Progenitor cell of endocrine pancreas (in vitro differentiated cells): ENCODE results near the gene ZBTB21. TPM values are rescaled to one million over a fixed set of nuclear protein-coding genes. Genes with fewer than 3 reads are reported as not detected.

Source experiments
- DNase-seq: peaks from one replicate; pipeline ENCODE4 v3.0.0; 2021; ENCODE audit warnings: low spot score; ENCODE audit not compliant: unreplicated experiment
- H3K27ac Mint-ChIP-seq: 2 replicates; pipeline ENCODE4 v1.8.0; 2021; ENCODE audit warnings: mild to moderate bottlenecking, moderate library complexity, mixed read lengths
- H3K27me3 Mint-ChIP-seq: 2 replicates; pipeline ENCODE4 v1.8.0; 2021; ENCODE audit warnings: mixed read lengths
- H3K36me3 Mint-ChIP-seq: 2 replicates; pipeline ENCODE4 v1.8.0; 2022; ENCODE audit warnings: mixed read lengths; ENCODE audit not compliant: insufficient read depth
- H3K4me1 Mint-ChIP-seq: 2 replicates; pipeline ENCODE4 v1.8.0; 2021; ENCODE audit warnings: low read depth, mixed read lengths
- H3K4me3 Mint-ChIP-seq: 2 replicates; pipeline ENCODE4 v1.8.0; 2021; ENCODE audit warnings: low read depth, mild to moderate bottlenecking, moderate library complexity, mixed read lengths
- H3K9me3 Mint-ChIP-seq: 2 replicates; pipeline ENCODE4 v1.8.0; 2021; ENCODE audit warnings: low read depth, mixed read lengths
- total RNA-seq: library from RNA; stranded (reverse); gene quantifications from 2 replicates; pipeline ENCODE4 v1.2.1, GENCODE V29; 2021
- TF ChIP-seq, protein P1 (sequence below): fragments of 200-600 bp; sonication (generic); IDR thresholded peaks from one replicate; pipeline ENCODE4 v1.5.0; 2021; ENCODE audit warnings: antibody characterized with exemption, mild to moderate bottlenecking; ENCODE audit not compliant: unreplicated experiment

Gene ZBTB21
- total RNA-seq, 1 donor from 2014 or later: 15.7 TPM

DNA sequence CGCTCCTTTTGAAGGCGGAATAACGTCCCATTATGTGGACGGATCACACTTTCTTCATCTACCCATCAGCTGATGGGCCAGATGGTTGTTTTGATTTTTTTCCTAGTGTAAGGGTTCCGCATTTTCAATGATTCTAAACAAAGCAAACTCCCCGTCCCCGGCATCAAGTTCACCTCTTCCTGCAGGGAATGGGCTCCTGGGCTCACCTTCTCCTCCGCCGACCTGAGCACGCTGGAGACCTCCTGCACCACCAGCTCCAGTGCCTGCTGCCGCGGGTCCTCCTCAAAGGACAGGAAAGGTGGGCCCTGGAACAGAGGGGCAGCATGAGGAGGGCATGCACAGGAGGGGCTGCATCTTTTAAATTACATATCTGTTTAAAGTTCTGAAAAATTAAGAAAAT lies 68.2 kb downstream of the ZBTB21 start:
- H3K36me3 Mint-ChIP-seq: peaks cover 15% of the 10 kb centered on the region
- H3K9me3 Mint-ChIP-seq: peaks cover 6% of the 10 kb centered on the region
- no peak overlapping the region for H3K4me3 Mint-ChIP-seq
- H3K27me3 Mint-ChIP-seq: no peaks in the 10 kb centered on the region
- H3K27ac Mint-ChIP-seq: no peak overlapping the region
- no peaks in the 10 kb centered on the region for H3K4me1 Mint-ChIP-seq
- no peak for DNase-seq
- TF ChIP-seq, protein P1, sequence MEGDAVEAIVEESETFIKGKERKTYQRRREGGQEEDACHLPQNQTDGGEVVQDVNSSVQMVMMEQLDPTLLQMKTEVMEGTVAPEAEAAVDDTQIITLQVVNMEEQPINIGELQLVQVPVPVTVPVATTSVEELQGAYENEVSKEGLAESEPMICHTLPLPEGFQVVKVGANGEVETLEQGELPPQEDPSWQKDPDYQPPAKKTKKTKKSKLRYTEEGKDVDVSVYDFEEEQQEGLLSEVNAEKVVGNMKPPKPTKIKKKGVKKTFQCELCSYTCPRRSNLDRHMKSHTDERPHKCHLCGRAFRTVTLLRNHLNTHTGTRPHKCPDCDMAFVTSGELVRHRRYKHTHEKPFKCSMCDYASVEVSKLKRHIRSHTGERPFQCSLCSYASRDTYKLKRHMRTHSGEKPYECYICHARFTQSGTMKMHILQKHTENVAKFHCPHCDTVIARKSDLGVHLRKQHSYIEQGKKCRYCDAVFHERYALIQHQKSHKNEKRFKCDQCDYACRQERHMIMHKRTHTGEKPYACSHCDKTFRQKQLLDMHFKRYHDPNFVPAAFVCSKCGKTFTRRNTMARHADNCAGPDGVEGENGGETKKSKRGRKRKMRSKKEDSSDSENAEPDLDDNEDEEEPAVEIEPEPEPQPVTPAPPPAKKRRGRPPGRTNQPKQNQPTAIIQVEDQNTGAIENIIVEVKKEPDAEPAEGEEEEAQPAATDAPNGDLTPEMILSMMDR: no peak

- H3K27ac Mint-ChIP-seq: no peak overlapping the region
- H3K4me1 Mint-ChIP-seq: peaks cover under 1% of the 10 kb centered on the region
- H3K9me3 Mint-ChIP-seq: peaks cover 6% of the 10 kb centered on the region
- TF ChIP-seq, protein P1: no peak
- H3K4me3 Mint-ChIP-seq: no peak overlapping the region
- no peaks in the 10 kb centered on the region for H3K27me3 Mint-ChIP-seq
- DNase-seq: no peak
- H3K36me3 Mint-ChIP-seq: peaks cover 15% of the 10 kb centered on the region
These were observed 69.7 kb downstream of the ZBTB21 start for GRCh38 chr21:41940431-41940830.

DNA sequence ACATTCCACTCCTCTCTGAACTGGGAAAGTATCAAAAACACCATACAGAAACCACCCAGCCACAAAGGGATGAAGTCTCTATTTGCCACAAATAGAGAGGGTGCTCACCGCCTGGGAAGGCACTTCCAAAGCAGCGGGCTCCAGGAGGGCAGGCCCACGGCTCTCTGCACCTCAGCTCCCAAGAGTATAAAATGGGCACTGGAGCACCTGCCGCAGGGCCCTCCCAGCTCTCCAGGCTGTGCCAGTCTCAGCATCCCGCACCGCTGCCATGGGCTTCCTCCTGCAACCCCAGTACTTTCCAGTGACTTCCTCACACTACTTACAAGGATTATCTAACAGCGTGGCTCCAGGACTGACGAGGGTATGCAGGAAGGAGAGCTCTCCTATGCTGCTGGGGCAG lies 70.8 kb downstream of the ZBTB21 start:
- peaks cover 10% of the 10 kb centered on the region for H3K36me3 Mint-ChIP-seq
- no peaks in the 10 kb centered on the region for H3K27me3 Mint-ChIP-seq
- no peak overlapping the region for H3K4me3 Mint-ChIP-seq
- no peak overlapping the region for H3K27ac Mint-ChIP-seq
- peaks cover 3% of the 10 kb centered on the region for H3K4me1 Mint-ChIP-seq
- DNase-seq: no peak
- TF ChIP-seq, protein P1: no peak
- no peaks in the 10 kb centered on the region for H3K9me3 Mint-ChIP-seq

Other genes with a start within 250 kb of the ZBTB21 start
- gene RIPK4, start 243.3 kb downstream of the ZBTB21 start, total RNA-seq: 28.9 and 30.1 TPM in 2 replicates
- gene PRDM15, start 131.0 kb downstream of the ZBTB21 start, total RNA-seq: 14.0 and 16.2 TPM in 2 replicates
- gene C2CD2, start 56.3 kb downstream of the ZBTB21 start, total RNA-seq: 24.8 and 26.3 TPM in 2 replicates
- gene UMODL1, start 61.0 kb upstream of the ZBTB21 start, total RNA-seq: 0.19 TPM in 1 of 2 replicates, not detected in the other
- gene ABCG1, start 208.8 kb upstream of the ZBTB21 start, total RNA-seq: 3.7 and 4.6 TPM in 2 replicates